NCI-H69 (cell line): ENCODE results near the gene FBXO40.
"Not testable (repeated sequence)": the region's sequence is repeated elsewhere in the genome, so short reads cannot be mapped to it uniquely, and the experiment has no call there.

Experiments used
- DNase-seq: peaks from one replicate; lab custom pipeline; 2025; lab: John Stamatoyannopoulos, UW

Gene FBXO40, protein sequence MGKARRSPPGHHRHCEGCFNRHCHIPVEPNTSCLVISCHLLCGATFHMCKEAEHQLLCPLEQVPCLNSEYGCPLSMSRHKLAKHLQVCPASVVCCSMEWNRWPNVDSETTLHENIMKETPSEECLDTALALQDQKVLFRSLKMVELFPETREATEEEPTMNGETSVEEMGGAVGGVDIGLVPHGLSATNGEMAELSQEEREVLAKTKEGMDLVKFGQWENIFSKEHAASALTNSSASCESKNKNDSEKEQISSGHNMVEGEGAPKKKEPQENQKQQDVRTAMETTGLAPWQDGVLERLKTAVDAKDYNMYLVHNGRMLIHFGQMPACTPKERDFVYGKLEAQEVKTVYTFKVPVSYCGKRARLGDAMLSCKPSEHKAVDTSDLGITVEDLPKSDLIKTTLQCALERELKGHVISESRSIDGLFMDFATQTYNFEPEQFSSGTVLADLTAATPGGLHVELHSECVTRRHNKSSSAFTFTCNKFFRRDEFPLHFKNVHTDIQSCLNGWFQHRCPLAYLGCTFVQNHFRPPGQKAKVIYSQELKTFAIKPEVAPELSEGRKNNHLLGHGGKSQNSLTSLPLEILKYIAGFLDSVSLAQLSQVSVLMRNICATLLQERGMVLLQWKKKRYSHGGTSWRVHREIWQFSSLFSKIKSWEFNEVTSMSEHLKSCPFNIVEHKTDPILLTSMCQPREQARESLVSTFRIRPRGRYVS

DNA sequence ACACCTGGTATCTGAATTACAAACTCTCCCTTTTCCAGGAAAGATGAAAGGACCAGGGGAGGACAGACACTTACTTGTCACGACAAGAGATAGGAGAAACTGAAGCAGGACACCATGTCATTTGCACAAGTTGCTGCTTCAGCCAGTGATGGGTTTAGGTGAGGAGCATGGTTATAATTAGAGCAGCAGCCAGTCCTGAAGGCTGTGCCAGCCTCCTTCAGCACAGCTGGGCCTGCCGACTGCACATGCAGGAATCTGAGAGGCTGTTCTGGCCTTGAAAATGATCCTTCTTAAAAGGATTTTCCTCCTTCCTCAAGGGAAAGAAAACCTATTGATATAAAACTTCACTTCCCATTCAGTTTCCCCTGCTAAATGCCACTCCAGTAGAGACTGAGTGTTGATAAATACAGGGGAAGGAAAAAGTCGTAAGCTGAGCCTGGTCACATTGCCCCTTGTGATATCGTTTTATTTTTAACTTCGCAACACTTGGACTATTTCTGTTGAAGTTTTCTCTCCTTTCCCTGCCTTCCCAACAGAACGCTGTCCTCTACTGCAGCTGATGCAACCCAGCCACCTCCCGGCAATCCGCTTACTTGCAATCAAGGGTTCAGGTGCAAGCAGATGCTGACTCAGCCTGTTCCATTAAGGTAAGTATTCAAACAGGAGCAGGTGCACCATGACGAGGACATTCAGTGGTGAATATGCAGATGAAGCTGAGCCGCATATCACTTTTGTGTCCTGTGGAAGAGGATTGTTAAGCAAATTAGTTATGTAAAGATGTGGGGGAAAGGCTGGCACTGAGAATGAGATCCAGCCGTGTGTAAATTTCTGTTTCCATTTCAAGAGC lies at the start of gene FBXO40:
TSS of gene FBXO40 (plus strand) at position 524 of the 847 bp plus-strand sequence. CDS start 27,197 bp downstream, outside the sequence.
- DNase-seq, result peak; percentile 65

DNA sequence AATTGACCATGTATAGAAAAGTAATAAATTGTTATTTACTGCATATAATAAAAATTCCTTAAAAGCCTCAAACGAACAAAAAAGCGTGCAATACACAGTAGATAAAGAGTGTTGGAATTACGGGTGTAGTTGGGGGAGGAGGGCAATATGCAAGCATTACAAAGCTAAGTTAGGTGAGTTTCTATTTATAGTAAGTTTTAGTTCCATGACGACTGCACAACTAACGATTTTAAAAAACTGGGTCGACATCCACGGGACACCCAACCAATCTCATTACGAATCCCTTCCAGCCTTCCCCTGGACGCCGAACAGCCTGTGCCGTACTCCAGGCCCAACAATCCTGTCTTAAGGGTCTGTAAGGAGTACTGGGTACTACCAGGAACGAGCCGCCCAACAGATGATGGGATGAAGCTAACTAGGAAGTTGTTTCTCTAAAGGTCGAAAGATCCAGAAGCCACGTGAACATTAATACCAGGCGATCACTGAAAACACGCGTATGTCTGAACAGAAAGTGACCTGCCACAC lies 48.1 kb upstream of the FBXO40 start:
- no peak for DNase-seq

DNA sequence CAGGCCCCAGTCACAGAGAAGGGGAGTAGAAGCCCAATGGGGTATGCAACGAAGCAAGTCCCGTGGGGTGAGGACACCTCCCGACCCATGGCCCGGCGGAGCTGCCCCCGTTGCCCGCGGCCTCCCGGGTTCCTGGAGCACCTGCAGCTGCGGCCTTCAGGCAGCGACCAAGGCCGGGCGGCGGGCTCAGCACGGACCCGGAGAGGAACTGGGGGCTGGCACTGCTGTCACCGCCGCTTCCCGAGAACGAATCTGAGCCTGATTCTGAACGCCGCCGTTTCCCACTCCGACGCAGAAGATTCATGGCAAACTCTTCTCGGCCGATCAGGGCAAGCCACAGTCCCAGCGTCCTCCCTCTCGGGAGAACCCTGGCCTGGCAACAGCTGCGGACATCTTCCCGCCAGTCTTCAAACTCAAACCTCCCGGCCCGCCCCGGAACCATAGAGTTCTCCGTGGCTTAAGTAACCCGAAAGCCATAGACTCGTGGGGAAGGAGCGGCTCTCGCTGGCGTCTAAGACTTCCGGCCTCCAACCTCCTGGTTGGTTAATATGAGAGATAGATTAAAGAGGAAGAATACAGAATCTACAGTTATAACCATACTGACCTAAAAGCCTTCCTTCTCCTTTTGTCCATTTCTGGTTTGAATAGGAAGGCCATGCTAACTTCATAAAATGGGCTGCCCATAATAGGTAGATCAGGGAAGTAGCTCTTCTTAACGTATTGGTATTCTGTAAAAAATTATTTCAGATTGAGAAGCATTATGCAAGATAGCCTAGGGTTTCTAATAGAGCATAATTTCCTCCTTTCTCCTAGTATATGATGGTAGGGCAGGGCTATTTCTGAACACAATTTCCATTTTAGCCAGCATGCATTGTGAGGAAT lies 47.4 kb upstream of the FBXO40 start, which contains the start of gene POLQ:
TSS of gene POLQ (minus strand) at position 415 of the 882 bp plus-strand sequence. CDS start at position 304, 111 bp downstream.
- DNase-seq, result peak; percentile 94

DNA sequence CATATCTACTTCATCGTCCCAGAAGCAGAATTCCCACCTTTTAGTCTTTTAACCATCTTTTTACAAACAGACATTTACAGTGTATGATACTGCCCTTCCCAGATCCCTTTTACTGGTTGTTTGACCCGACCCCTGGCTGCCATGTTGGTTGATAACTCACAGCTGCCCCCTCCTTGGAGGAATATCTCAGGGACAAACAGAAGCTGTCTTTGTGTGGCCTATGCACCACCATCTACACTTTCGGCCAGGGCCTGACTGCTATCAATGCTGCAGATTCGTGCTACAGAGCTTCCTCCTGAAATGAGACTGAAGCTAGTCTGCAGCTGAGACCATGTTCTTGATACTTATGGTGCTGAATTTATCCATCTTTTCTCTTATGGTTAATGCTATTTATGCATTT lies 40.8 kb upstream of the FBXO40 start:
- no peak for DNase-seq

DNA sequence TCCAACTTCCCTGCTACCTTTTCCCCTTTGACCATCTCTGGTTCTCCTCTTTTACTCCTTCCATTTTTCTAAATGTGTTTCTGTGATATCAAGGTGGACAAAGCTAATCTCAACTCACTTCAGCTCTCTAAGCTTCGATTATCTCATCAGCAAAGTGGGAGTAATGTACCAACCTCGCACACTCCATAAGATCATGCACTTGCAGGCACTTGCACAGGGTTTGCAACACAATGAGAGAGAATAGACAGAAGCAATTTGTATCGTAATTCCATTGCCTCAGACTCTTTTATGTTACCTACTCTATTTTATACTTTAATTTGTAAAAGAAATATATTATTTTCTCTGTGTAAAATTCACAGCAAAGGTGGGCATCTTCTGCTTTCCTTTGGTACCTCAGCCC lies 40.4 kb upstream of the FBXO40 start:
- DNase-seq, result no peak

DNA sequence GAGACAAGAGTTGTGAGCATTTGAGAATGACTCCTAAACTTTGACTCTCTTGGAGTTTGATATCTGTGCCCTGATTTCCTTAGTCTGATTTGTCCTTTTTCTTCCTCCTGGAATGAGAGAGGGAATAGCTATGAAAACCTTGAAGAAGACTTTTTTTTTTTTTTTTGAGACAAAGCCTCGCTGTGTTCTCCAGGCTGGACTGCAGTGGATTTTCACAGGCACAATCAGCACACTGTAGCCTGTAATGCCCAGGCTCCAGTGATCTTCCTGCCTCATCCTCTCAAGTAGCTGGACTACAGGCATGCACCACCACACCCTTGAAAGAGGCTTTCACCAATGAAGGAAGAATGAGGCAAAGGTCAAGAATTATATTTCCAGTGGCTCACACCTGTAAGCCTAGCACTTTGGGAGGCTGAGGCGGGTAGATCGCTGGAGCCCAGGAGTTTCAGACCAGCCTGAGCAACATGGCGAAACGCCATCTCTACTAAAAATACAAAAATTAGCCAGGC lies 35.7 kb upstream of the FBXO40 start:
- DNase-seq, result no peak

DNA sequence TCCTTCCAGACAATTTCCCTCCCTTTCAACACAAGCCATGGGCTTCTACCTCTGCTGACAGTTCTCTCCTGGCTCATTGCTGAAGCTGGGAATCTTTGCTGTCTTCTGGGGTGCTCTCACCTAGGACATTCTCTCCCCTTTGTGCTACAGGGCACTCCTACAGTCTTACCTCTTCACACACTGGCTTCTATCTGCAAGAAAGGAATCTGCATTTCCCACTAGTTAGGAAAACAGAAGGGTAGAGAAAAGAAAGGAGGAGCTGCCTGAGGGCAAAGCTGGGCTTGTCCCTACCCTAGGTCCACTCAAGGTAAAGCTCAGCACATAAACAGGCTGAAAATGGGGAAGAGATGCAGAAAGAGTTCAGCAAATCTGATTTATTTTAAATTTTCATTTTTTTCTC lies 31.0 kb upstream of the FBXO40 start:
- DNase-seq, result no peak

DNA sequence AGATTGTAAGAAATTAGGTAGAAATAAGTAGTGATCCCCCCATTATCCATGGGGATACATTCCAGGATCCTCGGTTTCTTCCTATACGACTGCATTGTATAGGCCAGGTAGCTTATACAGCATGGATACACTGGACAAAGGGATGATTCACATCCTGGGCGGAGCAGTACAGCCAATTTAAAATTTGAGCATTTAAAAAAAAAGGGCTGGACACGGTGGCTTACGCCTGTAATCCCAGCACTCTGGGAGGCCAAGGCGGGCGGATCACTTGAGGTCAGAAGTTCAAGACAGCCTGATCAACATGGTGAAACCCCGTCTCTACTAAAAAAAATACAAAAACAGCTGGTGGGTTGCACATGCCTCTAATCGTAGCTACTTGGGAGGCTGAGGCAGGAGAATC lies 26.4 kb upstream of the FBXO40 start:
- DNase-seq, result no peak

DNA sequence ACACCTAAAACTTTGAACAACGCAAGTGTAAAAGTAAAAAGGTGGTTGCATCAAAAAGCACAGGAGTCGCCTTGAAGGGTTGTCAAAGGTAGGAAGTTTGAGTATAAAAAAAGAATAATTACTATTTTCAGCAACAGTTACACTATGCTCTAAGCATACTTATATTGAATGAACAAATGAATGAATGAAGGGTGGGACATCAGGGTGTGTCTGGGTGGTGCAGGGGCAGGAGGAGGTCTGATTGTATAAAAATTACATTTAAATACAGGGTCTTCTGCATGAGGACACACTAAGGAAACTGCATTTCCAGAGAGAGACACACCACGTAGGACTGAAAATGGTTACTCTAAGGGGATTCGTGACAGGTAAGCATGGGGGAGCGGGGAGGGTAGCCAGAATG lies 25.5 kb upstream of the FBXO40 start, which contains the start of gene ARGFX:
TSS of gene ARGFX (plus strand) at position 301 of the 400 bp plus-strand sequence. CDS start 2,765 bp downstream, outside the sequence.
- DNase-seq, result no peak

DNA sequence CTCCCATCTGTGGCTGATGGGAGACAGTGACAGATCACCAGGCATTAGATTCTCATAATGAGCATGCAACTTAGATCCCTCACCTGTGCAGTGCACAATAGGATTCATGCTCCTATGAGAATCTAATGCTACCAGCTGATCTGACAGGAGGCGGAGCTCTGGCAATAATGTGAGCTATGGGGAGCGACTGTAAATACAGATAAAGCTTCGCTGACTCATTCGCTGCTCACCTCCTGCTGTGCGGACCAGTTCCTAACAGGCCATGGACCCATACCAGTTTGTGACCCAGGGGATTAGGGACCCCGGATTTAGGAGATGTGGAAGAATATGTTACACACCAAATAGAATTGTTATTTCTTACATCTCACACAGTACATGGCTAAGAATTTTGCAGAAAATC lies 18.7 kb upstream of the FBXO40 start:
- DNase-seq, result peak; percentile 79

DNA sequence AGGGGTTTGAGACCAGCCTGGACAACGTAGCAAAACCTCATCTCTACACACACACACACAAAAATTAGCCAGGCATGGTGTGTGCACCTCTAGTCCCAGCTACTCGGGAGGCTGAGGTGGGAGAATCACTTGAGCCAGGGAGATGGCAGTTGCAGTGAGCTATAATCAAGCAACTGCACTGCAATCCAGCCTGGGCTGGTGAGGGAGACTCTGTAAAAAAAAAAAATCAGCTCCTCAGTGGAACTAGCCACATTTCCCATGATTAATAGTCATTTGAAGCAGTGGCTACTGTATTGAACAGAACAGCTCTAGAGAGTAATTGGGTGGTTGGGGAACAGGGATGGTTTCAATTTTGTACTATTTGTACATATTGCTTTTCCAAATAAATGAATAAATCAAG lies 11.5 kb upstream of the FBXO40 start:
- no peak for DNase-seq

DNA sequence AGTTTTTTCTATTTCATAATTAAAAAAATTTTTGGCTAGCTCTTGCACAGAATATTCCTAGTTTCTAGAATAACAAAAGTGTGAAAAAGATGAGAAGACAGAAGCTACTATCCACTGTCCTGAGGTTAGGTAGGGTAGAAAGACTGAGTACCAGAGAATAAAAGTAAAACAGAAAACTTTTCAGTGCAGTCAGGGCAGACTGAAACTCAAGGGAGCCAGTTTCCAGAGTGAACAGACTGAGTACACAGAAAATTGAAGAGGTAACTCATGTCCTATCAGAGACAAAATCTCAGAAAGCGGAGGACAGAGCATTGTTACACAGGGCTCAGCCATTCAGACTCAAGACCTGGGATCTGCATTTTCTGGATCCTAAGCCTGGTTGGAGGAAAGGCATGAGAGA lies 8.8 kb upstream of the FBXO40 start:
- DNase-seq, result no peak

DNA sequence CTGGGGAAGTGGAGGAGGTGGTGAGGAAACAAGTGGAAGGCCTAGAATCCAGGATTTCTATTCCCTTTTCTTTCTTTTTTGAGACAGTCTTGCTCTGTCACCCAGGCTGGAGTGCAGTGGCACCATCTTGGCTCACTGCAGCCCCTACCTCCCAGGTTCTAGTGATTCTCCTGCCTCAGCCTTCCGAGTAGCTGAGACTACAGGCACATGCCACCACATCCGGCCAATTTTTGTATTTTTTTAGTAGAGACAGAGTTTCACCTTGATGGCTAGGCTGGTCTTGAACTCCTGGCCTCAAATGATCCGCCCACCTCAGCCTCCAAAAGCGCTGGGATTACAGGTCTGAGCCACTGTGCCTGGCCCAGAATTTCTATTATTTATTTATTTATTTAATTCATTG lies 627 bp downstream of the FBXO40 start:
- not testable (repeated sequence) for DNase-seq

DNA sequence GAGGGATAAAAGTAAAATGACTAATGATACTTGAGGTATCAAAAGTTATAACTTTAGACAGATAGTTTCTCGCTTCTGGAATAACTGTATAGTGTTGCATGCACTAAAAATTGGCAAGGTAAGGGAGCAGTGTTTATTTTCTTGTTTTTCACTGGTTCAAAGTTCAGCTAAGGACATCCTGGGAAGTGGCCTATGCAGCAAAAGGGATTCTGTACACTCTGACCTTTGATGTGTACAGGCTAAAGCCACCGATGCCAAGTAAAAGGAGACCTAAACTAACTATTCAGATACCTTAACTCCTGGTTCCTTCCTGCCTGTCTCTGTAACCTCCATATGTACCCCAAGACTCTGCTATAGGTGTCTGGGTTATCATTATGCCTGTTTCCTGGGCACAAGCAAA lies 1.7 kb downstream of the FBXO40 start:
- no peak for DNase-seq

DNA sequence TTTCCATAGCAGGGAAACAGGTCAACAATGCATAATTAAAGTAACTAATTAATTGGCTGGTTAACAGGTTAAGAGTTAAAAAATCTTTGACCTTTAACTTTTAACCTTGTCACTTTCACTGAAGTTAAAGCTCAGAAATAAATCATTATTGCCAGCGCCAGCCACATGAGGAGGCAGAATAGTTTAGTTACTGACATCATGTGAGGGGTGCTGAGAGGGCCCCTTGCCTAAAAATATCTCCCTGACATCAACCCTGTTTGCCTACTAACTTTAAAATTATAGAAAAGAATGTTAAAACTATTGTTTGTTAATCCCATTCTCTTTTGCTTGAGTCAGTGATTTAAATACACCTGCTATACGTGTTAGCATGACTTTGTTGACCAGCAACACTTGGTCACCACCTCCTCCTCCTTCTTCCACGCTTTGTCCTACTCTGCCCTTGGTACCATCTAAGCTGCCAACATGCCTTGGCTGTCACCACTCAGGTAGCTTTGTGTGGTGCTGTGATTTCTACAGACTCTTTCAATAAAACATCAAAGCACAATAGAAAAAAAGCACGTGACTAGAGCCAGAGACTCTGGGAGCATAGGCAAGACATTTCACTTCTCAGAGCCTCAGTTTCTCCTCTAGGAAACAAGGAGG lies 2.7 kb downstream of the FBXO40 start:
- DNase-seq, result no peak

DNA sequence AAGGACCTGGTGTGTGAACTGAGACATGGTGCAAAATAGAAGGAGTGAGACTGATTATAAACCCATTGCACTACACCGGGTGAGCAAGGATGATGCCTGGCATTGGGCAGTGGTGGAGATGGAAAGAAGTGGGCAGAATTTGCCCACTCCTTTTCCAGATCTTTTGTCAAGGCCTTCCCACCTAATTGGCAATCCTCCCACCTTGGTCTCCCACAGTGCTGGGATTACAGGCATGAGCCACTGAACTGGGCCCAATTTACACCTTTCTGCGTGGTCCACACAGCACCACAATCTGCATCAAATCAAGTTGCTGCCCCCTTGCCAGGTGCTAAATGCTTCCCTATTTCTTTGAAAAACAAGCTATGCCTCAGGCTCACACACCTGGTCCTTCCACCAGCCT lies 5.4 kb downstream of the FBXO40 start:
- no peak for DNase-seq

DNA sequence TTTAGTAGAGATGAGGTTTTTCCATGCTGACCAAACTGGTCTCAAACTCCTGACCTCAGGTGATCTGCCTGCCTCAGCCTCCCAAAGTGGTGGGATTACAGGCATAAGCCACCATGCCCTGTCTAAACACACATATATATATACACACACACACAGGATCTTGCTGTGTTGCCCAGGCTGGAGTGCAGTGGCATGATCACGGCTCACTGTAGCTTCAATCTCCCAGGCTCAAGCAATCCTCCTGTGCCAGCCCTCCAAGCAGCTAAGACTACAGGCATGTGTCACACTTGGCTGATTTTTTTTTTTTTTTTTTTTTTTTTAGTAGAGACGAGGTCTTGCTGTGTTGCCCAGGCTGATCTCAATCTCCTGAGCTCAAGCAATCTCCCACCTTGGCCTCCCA lies 6.7 kb downstream of the FBXO40 start:
- not testable (repeated sequence) for DNase-seq

DNA sequence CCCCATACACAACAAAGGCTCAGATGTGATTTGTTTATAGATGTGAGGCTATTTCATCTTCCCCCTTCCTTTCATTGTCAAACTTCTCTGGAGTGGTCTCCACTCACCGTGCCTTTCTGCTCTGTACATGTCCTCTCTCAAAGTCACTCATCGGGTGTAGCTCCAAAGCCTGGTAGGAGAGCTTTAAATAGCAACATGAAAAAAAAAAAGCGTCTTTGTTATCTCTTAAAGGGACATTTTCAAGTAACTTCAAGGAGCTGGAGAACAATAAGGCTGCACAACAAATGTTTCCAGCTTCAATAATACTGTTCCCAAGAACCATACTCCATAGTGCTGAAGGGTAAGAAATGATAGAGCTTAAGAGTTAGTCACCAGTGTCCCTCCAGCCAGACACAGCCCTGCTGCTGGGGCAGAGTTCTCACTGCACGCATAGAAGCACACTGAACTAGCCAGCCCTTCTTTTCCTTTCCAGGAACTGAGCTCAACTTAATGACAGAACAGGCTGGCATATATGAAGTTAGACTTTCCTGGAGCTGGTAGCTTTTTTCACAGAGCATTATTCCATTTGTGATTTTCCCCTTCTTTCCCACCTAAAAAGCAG lies 8.1 kb downstream of the FBXO40 start:
- no peak for DNase-seq

DNA sequence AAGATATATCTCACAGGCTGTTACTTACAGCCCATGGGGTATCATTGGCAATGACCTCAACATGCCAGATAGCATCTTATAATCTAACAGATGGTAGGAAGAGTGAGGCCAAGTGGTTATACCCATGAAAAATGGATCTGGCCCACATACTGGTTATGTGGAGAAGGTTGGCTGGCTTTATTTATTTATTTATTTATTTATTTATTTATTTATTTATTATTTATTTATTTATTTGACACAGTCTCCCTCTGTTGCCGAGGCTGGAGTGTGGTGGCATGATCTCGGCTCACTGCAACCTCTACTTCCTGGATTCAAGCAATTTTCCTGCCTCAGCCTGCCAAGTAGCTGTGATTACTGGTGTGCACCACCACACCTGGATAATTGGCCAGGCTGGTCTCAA lies 11.6 kb downstream of the FBXO40 start:
- DNase-seq, result no peak

DNA sequence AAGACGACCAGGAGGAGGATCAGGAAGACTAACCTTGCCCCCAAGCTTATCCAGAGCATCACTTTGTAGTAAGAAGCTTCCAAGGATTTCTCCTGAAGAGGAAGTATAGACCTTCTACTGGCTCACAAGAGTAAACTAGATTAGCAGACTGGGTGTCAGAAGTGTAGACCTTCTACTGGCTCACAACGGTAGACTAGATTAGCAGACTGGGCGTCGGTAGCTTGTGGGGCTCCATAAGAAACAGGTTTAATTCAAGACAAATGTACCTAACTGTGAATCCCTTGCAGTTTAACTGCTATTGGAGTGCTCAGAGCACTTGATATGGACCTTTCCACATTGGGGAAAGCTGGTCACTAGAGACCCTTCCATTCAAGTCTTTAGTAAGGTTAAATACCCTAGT lies 12.9 kb downstream of the FBXO40 start:
- no peak for DNase-seq
